Measurements from ENCODE around the gene IL2RA. TPM values are rescaled to one million over a fixed set of nuclear protein-coding genes. Genes with fewer than 3 reads are reported as not detected.
A peak's percentile ranks its signal among the peaks of the same experiment; 100 is the strongest.

IL2RA gene
- polyA plus RNA-seq, 1 donor (not counting 4 experiments of a cell fraction or from before 2014, with no cell fraction given), result not detected

DNA sequence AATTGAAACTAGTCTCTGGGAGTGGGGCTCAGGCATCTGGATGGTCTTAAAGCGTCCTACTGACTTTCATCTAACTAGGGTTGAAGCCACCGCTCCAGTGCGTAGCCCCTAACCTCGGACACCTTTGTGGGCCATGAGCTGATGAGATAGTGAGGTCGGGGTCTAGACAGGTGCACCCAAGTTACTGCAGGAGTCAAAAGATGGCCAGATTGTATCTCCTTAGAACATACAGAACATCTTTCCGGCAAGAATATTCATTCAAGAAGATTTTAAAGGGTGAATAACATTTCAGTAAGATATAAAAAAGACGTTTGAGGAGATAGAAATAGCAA is 47.2 kb upstream of the IL2RA start:
- no peak overlapping the region for H3K27ac ChIP-seq (ENCODE audit: control insufficient read depth, insufficient read depth, low read length)
- peaks cover 7% of the 10 kb centered on the region for H3K79me2 ChIP-seq (ENCODE audit: control insufficient read depth, insufficient read depth, low read length)
- no peaks in the 10 kb centered on the region for H3K9me3 ChIP-seq (ENCODE audit: control insufficient read depth, low read depth, low read length)
- H3K9me1 ChIP-seq (ENCODE audit: control insufficient read depth, extremely low read depth, insufficient read depth, low read length), result no peaks in the 10 kb centered on the region
- DNase-seq (ENCODE audit: low read depth, low spot score), result no peak
- no peak overlapping the region for H3K4me3 ChIP-seq (ENCODE audit: control insufficient read depth in 2 of 3, extremely low read depth in 1 of 3, insufficient read depth in 2 of 3, low read depth in 1 of 3, low read length in 3 of 3)
- H3K4me2 ChIP-seq (ENCODE audit: control insufficient read depth, extremely low read depth, insufficient read depth, low read depth, low read length), result no peak overlapping the region
- peaks cover 11% of the 10 kb centered on the region for H4K20me1 ChIP-seq (ENCODE audit: control insufficient read depth, extremely low read depth, insufficient read depth, low read length)
- FAIRE-seq, result no peak
- no peaks in the 10 kb centered on the region for H3K27me3 ChIP-seq (ENCODE audit: control insufficient read depth, extremely low read depth, insufficient read depth, low read length)
- H3K4me1 ChIP-seq (ENCODE audit: control insufficient read depth, extremely low read depth, insufficient read depth, low read length), result peaks cover 5% of the 10 kb centered on the region
- TF ChIP-seq EZH2 (IDR thresholded peaks at IDR 0.05; ENCODE audit: low read length), result no peak
- TF ChIP-seq, protein P1, sequence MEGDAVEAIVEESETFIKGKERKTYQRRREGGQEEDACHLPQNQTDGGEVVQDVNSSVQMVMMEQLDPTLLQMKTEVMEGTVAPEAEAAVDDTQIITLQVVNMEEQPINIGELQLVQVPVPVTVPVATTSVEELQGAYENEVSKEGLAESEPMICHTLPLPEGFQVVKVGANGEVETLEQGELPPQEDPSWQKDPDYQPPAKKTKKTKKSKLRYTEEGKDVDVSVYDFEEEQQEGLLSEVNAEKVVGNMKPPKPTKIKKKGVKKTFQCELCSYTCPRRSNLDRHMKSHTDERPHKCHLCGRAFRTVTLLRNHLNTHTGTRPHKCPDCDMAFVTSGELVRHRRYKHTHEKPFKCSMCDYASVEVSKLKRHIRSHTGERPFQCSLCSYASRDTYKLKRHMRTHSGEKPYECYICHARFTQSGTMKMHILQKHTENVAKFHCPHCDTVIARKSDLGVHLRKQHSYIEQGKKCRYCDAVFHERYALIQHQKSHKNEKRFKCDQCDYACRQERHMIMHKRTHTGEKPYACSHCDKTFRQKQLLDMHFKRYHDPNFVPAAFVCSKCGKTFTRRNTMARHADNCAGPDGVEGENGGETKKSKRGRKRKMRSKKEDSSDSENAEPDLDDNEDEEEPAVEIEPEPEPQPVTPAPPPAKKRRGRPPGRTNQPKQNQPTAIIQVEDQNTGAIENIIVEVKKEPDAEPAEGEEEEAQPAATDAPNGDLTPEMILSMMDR (optimal IDR thresholded peaks at IDR 0.05 in 1 of 3, IDR thresholded peaks at IDR 0.05 in 1 of 3, conservative IDR thresholded peaks at IDR 0.05 in 1 of 3; ENCODE audit: extremely low read depth in 1 of 3, insufficient read depth in 2 of 3, low read length in 3 of 3), result no peak
- no peak overlapping the region for H2AFZ ChIP-seq (ENCODE audit: control insufficient read depth, low read length)
- H3K36me3 ChIP-seq (ENCODE audit: control insufficient read depth in 2 of 2, extremely low read depth in 1 of 2, insufficient read depth in 2 of 2, low read length in 2 of 2), result peaks cover 32 to 49% of the 10 kb centered on the region in 2 experiments
- no peak overlapping the region for H3K9ac ChIP-seq (ENCODE audit: control insufficient read depth, extremely low read depth, insufficient read depth, low read length)
- dilution Hi-C loops (cut with MboI; ENCODE audit: extremely low pct_ligation_motif_present, low sequenced_read_pairs), result no loop called here

DNA sequence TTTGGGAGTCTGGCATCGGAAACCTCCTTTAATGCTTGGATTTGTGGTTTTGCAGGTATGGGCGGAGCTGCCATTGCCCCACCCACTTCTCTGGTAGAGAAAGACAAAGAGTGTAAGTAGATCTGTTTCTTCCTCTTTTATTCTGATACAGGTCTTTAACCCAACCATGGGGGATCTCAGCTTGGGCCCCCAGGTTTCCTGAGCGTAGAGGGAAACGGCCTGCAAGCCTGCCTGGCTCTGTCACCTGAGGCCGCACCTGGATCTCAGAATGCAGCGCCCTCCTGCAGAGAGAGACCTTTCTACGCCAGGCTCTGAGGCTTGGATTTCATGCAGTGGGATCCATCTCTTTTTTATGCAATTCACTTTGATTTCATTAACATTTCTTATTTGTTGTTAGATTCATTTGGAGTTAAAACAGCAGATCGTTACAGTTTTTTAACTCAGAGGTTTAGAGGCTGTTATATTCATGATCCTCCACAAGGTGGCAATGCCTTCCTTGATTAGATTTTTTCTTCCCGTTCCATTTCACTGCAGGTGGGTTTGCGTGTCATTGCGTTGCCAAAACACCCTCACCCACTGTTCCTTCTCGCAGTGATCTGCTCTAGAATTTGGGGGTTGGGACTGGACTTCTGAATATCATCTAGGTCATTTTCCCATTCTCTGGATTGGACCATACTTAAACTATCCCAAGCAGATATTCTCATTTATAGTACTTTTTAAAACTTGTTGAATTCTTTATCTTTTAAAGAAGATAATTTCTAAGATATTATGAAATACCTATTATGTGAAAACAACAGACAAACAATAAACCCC is 46.7 kb upstream of the IL2RA start:
- Histone ChIP-seq H3K9ac (ENCODE audit: control insufficient read depth, extremely low read depth, insufficient read depth, low read length) (no peak overlapping the region), H3K27ac (ENCODE audit: control insufficient read depth, insufficient read depth, low read length) (no peak overlapping the region), H3K79me2 (ENCODE audit: control insufficient read depth, insufficient read depth, low read length) (peaks cover 10% of the 10 kb centered on the region), H3K4me3 (ENCODE audit: control insufficient read depth in 2 of 3, extremely low read depth in 1 of 3, insufficient read depth in 2 of 3, low read depth in 1 of 3, low read length in 3 of 3) (no peak overlapping the region), H3K4me1 (ENCODE audit: control insufficient read depth, extremely low read depth, insufficient read depth, low read length) (peaks cover 5% of the 10 kb centered on the region), H3K27me3 (ENCODE audit: control insufficient read depth, extremely low read depth, insufficient read depth, low read length) (no peaks in the 10 kb centered on the region), H4K20me1 (ENCODE audit: control insufficient read depth, extremely low read depth, insufficient read depth, low read length) (peaks cover 11% of the 10 kb centered on the region), H3K36me3 (ENCODE audit: control insufficient read depth in 2 of 2, extremely low read depth in 1 of 2, insufficient read depth in 2 of 2, low read length in 2 of 2) (peaks cover 32 to 44% of the 10 kb centered on the region in 2 experiments), H2AFZ (ENCODE audit: control insufficient read depth, low read length) (no peak overlapping the region), H3K4me2 (ENCODE audit: control insufficient read depth, extremely low read depth, insufficient read depth, low read depth, low read length) (no peak overlapping the region), H3K9me1 (ENCODE audit: control insufficient read depth, extremely low read depth, insufficient read depth, low read length) (no peaks in the 10 kb centered on the region), H3K9me3 (ENCODE audit: control insufficient read depth, low read depth, low read length) (no peaks in the 10 kb centered on the region)
- dilution Hi-C loops (cut with MboI; ENCODE audit: extremely low pct_ligation_motif_present, low sequenced_read_pairs), result no loop called here
- TF ChIP-seq, protein P1 (optimal IDR thresholded peaks at IDR 0.05 in 1 of 3, IDR thresholded peaks at IDR 0.05 in 1 of 3, conservative IDR thresholded peaks at IDR 0.05 in 1 of 3; ENCODE audit: extremely low read depth in 1 of 3, insufficient read depth in 2 of 3, low read length in 3 of 3), result peak; percentile 42 to 57 (median 56)
- no peak for TF ChIP-seq EZH2 (IDR thresholded peaks at IDR 0.05; ENCODE audit: low read length)
- DNase-seq (ENCODE audit: low read depth, low spot score) (no peak), FAIRE-seq (peak; percentile 86)
